Hepatocyte (in vitro differentiated cells): ENCODE results near the gene AGAP4. TPM values are rescaled to one million over a fixed set of nuclear protein-coding genes. Genes with fewer than 3 reads are reported as not detected.
"Not testable (repeated sequence)": the region's sequence is repeated elsewhere in the genome, so short reads cannot be mapped to it uniquely, and the experiment has no call there.

Source experiments
- DNase-seq: peaks from one replicate; pipeline ENCODE4 v3.0.0-alpha.2; 2016; ENCODE audit warnings: low spot score
- H2AFZ ChIP-seq: fragments of 200-600 bp; sonication (generic); 2 replicates; pipeline ENCODE4 v1.6.0; 2016; ENCODE audit warnings: antibody characterized with exemption, mild to moderate bottlenecking
- H3K27ac ChIP-seq: fragments of 200-600 bp; sonication (generic); 2 replicates; pipeline ENCODE4 v1.5.1; 2016; ENCODE audit warnings: mild to moderate bottlenecking
- H3K27me3 ChIP-seq: fragments of 200-600 bp; sonication (generic); 2 replicates; pipeline ENCODE4 v1.6.1; 2016
- H3K36me3 ChIP-seq: fragments of 200-600 bp; sonication (generic); replicated peaks from 2 replicates; pipeline ENCODE4 v1.5.1; 2016; ENCODE audit warnings: low read depth; ENCODE audit not compliant: insufficient read depth
- H3K4me1 ChIP-seq: fragments of 200-600 bp; sonication (generic); 2 replicates; pipeline ENCODE4 v1.5.1; 2016; ENCODE audit warnings: mild to moderate bottlenecking, moderate library complexity; ENCODE audit not compliant: insufficient read depth
- H3K4me2 ChIP-seq: fragments of 200-600 bp; sonication (generic); 2 replicates; pipeline ENCODE4 v1.6.0; 2016
- H3K4me3 ChIP-seq: fragments of 200-600 bp; sonication (generic); 2 replicates; pipeline ENCODE4 v1.5.1; 2016; ENCODE audit warnings: mild to moderate bottlenecking
- H3K79me2 ChIP-seq: fragments of 200-600 bp; sonication (generic); 2 replicates; pipeline ENCODE4 v1.6.0; 2017; ENCODE audit warnings: mild to moderate bottlenecking
- H3K9me2 ChIP-seq: fragments of 200-600 bp; sonication (generic); replicated peaks from 2 replicates; pipeline ENCODE4 v1.6.0; 2017; ENCODE audit warnings: mild to moderate bottlenecking; ENCODE audit not compliant: insufficient read depth
- H3K9me3 ChIP-seq: fragments of 200-600 bp; sonication (generic); 2 replicates; pipeline ENCODE4 v1.5.1; 2016; ENCODE audit warnings: low read depth, mild to moderate bottlenecking
- H4K20me1 ChIP-seq: fragments of 200-600 bp; sonication (generic); 2 replicates; pipeline ENCODE4 v1.6.0; 2016; ENCODE audit warnings: mild to moderate bottlenecking; ENCODE audit not compliant: insufficient read depth, poor library complexity, severe bottlenecking
- EZH2 ChIP-seq: fragments of 200-600 bp; sonication (generic); IDR thresholded peaks from 2 replicates; pipeline ENCODE4 v1.6.1; 2016; ENCODE audit warnings: antibody characterized with exemption, mild to moderate bottlenecking, borderline replicate concordance
- EZH2phosphoT487 ChIP-seq: fragments of 200-600 bp; sonication (generic); IDR thresholded peaks from one replicate; pipeline ENCODE4 v1.6.1; 2018; ENCODE audit warnings: antibody characterized with exemption, mild to moderate bottlenecking, low read depth, moderate library complexity; ENCODE audit not compliant: unreplicated experiment, severe bottlenecking
- WGBS: methylation state at CpG from one replicate; pipeline ENCODE4 v1.1.6; 2016; ENCODE audit warnings: low lambda C conversion rate; ENCODE audit errors: missing lambda C conversion rate; 5-methylcytosine and 5-hydroxymethylcytosine counted together
- polyA plus RNA-seq: library from polyadenylated mRNA; unstranded; fragments of >200 nt; fragmentation: Nextera tagmentation; extraction: Ambion mirVana; gene quantifications from 2 replicates; pipeline ENCODE4 v1.2.1, GENCODE V29; 2016
- total RNA-seq: library from RNA; depleted of rRNA; stranded (reverse); fragments of >200 nt; gene quantifications from 2 replicates; pipeline ENCODE4 v1.2.3, GENCODE V29; 2014
- TF ChIP-seq, protein P1 (sequence below): fragments of 200-600 bp; sonication (generic); IDR thresholded peaks from 2 replicates; pipeline ENCODE4 v1.5.1; 2016; ENCODE audit warnings: antibody characterized with exemption, mild to moderate bottlenecking; ENCODE audit not compliant: poor library complexity

The AGAP4 gene
- total and polyA plus RNA-seq, 2 experiments from 2014 or later: 5.6 to 6.4 TPM

DNA sequence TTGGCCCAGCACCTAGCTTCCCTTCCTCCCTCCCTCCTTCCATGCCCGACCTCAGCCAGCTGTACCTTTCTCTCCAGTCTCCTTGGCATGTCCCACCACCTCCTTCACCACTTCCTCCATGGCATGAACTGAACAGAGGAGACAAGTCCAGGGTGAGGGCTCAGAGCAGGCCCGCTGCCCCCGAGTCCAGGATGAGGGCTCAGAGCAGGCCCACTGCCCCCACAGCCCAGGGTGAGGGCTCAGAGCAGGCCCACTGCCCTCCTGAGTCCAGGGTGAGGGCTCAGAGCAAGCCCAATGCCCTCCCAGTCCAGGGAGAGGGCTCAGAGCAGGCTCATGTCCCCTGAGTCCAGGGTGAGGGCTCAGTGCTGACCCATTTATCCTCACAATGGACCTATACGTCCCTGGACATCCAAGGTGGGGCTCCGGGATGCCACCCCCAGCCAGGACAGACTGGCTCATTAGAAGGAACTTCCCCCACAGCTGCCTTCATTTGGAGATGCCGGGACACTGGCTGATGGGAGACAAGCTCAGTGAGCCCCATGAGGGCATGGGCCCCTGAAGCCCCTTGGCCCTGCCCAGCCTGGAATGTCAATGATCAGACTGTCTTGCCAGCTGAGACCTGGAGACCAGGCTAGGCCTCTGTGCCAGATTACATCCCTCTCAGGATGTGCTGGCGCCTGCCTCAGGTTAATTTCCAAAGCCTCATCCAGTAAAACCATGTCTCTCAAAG lies 30.0 kb downstream of the AGAP4 start:
- H3K4me1 ChIP-seq: no peaks in the 10 kb centered on the region
- 95% methylated on average over 7 of the region's 7 CpGs for WGBS
- TF ChIP-seq EZH2phosphoT487 (no peak), EZH2 (no peak)
- TF ChIP-seq, protein P1, sequence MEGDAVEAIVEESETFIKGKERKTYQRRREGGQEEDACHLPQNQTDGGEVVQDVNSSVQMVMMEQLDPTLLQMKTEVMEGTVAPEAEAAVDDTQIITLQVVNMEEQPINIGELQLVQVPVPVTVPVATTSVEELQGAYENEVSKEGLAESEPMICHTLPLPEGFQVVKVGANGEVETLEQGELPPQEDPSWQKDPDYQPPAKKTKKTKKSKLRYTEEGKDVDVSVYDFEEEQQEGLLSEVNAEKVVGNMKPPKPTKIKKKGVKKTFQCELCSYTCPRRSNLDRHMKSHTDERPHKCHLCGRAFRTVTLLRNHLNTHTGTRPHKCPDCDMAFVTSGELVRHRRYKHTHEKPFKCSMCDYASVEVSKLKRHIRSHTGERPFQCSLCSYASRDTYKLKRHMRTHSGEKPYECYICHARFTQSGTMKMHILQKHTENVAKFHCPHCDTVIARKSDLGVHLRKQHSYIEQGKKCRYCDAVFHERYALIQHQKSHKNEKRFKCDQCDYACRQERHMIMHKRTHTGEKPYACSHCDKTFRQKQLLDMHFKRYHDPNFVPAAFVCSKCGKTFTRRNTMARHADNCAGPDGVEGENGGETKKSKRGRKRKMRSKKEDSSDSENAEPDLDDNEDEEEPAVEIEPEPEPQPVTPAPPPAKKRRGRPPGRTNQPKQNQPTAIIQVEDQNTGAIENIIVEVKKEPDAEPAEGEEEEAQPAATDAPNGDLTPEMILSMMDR: no peak

DNA sequence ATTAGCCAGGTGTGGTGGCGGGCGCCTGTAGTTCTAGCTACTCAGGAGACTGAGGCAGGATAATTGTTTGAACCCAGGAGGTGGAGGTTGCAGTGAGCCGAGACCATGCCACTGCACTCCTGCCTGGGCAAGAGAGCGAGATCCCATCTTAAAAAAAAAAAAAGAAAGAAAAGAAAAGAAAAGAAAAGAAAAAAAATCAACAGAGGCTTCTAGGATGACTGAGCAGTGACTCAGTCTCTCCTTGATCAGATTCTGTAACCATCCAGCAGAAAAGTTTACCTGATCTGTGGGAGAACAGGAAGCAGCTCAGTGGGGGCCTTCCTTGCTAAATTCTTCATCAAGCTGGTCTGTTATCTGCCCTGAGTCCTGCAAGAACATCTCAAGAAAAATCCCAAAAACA lies 33.2 kb downstream of the AGAP4 start:
- H3K4me3 ChIP-seq, H3K4me2 ChIP-seq, H3K9me2 ChIP-seq, H3K4me1 ChIP-seq, H3K79me2 ChIP-seq, H3K27ac ChIP-seq, H3K27me3 ChIP-seq, H2AFZ ChIP-seq, H3K9me3 ChIP-seq, H4K20me1 ChIP-seq, H3K36me3 ChIP-seq, DNase-seq: not testable (repeated sequence)
- WGBS: 95% methylated on average over 4 of the region's 4 CpGs

More for the DNA sequence above, 30.0 kb downstream of the AGAP4 start:
- DNase-seq: no peak
- no peaks in the 10 kb centered on the region for H4K20me1 ChIP-seq
- no peaks in the 10 kb centered on the region for H3K36me3 ChIP-seq
- no peak overlapping the region for H3K4me3 ChIP-seq
- H2AFZ ChIP-seq: no peak overlapping the region
- H3K9me3 ChIP-seq: no peaks in the 10 kb centered on the region
- no peaks in the 10 kb centered on the region for H3K9me2 ChIP-seq
- no peaks in the 10 kb centered on the region for H3K79me2 ChIP-seq
- no peak overlapping the region for H3K4me2 ChIP-seq
- no peak overlapping the region for H3K27ac ChIP-seq
- no peaks in the 10 kb centered on the region for H3K27me3 ChIP-seq

DNA sequence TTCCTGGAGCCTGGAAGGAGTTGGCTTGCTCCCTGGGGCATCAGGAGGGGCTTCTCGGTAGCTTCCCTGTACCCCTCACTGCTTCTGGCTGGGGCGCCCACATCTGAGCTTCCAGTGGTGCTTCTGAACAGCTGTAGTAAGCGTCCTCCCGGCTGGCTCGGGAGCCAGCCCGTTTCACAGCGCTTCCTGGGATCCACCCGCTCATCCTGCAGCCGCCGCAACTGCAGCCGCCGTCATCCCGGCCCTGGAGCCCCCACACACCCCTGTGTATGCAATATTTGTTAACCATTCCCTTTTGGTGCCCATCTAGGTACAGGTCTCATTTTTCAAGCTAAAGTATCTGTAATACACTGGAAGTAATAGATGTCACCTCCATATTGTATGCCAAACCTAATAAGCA lies 34.3 kb downstream of the AGAP4 start:
- 87% methylated on average over 13 of the region's 13 CpGs for WGBS
- H3K36me3 ChIP-seq, H3K4me3 ChIP-seq, H3K9me2 ChIP-seq, DNase-seq, H3K27me3 ChIP-seq, H3K27ac ChIP-seq, H3K4me2 ChIP-seq, H2AFZ ChIP-seq, H3K4me1 ChIP-seq, H3K79me2 ChIP-seq, H3K9me3 ChIP-seq, H4K20me1 ChIP-seq: not testable (repeated sequence)

DNA sequence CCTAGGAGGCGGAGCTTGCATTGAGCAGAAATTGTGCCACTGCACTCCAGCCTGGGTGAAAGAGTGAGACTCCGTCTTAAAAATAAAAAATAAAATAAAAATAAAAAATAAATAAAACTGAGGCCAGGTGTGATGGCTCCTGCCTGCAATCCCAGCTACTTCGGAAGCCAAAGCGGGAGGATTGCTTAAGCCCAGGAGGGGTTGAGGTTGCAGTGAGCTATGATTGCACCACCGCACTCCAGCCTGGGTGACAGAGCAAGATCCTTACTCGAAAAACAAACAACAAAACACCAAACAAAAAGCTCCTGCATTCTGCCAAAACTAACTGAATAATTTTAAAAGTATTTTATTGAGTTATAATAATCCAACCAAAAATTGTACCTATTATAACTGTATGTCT lies 36.2 kb downstream of the AGAP4 start:
- Histone ChIP-seq H3K4me2 (no peak overlapping the region), H4K20me1 (no peaks in the 10 kb centered on the region), H3K9me3 (no peaks in the 10 kb centered on the region), H3K9me2 (no peaks in the 10 kb centered on the region), H3K4me1 (no peaks in the 10 kb centered on the region), H3K79me2 (no peaks in the 10 kb centered on the region), H3K27ac (no peak overlapping the region), H3K27me3 (no peaks in the 10 kb centered on the region), H3K4me3 (no peak overlapping the region), H3K36me3 (no peaks in the 10 kb centered on the region), H2AFZ (no peak overlapping the region)
- TF ChIP-seq, protein P1: no peak
- TF ChIP-seq EZH2: no peak
- TF ChIP-seq EZH2phosphoT487: no peak
- DNase-seq: no peak
- WGBS: 86% methylated on average over 6 of the region's 6 CpGs
